Measurements from ENCODE around the gene KDM3A.

KDM3A gene

GRCh38 chr2:86525421-86526340 lies 84.5 kb downstream of the KDM3A start:
- no peak overlapping the region for H3K4me3 ChIP-seq (ENCODE audit: low read length)
- TF ChIP-seq ZNF274 (IDR thresholded peaks at IDR 0.05; ENCODE audit: low read depth, low read length): no peak

- H3K4me3 ChIP-seq (ENCODE audit: low read length): no peak overlapping the region
- TF ChIP-seq ZNF274 (IDR thresholded peaks at IDR 0.05; ENCODE audit: low read depth, low read length): no peak
Observed at GRCh38 chr2:86533589-86533988, 92.4 kb downstream of the KDM3A start.

GRCh38 chr2:86541334-86541733 lies 100.2 kb downstream of the KDM3A start:
- no peak for TF ChIP-seq ZNF274 (IDR thresholded peaks at IDR 0.05; ENCODE audit: low read depth, low read length)
- no peak overlapping the region for H3K4me3 ChIP-seq (ENCODE audit: low read length)

All from GM08714 (cell line).